HG03064 (cell line): ENCODE results near the gene CALD1.

Experiments
- ATAC-seq: cut with Tn5 transposase; IDR thresholded peaks from one replicate; pipeline ENCODE4 v1.9.1; 2021; ENCODE audit warnings: low read depth; ENCODE audit not compliant: unreplicated experiment

The CALD1 gene

DNA sequence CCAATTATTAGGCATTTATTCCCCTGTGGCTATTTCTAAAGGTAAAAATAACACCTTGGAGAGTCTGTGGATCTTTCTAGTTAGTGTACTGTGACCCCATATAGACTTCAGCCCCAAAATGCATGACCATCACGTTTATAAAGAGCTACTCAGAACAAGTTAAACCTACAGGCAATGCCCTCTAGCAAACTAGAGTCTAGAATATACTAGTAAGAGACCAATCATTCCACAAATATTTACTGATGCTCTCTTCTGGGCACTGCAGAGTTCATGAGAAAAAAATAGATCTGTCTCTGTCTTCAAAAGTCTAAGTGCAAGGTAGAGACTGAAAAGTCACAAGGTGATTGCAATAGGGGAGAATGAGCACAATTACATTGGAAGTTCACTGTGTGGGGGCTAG lies 20.5 kb upstream of the CALD1 start:
- no peak for ATAC-seq

GRCh38 chr7:134761266-134761665 lies 18.2 kb upstream of the CALD1 start:
- no peak for ATAC-seq

DNA sequence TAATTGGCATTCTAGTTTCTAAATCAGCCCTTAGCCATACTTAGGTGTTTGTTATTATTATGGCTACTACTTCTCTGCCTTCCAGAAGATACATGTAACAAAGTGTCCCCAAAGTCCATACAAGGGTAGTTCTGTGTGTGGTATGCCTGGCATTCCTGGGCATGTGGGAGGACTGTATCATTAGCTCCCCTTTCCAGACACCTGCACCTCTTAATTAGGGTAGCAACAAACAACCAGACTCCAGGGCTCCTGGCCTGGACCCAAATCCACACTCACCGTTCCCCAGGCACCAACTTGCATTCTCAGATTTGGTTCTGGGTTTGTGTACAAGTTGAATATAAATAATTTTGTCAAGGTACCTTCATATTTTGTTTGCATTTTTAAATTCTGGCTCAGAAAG lies 15.5 kb upstream of the CALD1 start:
- no peak for ATAC-seq

- no peak for ATAC-seq
Observed at GRCh38 chr7:134764365-134764764, 15.1 kb upstream of the CALD1 start.

DNA sequence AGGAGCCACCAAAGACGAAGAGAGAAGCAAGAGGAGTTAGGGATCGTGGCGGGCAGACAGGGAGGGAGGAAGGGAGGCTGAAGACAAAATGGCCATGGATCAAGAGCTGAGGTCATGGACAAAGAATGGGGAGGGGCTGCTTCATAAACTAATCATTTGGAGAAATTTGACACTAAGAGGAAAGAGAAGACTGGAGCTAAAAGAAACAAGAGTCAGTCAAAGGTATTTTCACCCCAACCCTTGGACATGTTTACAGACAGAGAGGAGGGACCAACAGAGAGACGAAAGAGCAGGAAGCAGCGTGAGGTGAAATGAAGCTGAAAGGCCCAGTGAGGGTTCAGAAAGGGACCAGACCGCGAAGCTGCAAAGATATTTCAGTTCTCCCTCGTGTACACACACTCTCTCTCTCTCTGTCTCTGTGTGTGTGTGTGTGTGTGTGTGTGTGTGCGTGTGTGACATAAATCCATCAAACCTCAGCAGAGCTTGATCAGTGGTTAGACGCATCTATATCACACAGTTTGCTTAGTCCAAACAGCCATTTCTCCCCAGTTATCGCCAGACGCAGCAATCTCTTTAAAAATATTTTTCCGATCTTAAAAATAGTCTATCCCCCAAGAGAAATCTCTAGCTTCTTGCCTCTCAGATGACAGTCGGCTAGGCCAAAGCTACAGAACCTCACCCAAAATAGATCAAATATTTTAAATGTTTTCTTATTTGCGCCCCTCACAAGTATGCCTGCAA lies 12.5 kb upstream of the CALD1 start:
- ATAC-seq, result peak; percentile 91

DNA sequence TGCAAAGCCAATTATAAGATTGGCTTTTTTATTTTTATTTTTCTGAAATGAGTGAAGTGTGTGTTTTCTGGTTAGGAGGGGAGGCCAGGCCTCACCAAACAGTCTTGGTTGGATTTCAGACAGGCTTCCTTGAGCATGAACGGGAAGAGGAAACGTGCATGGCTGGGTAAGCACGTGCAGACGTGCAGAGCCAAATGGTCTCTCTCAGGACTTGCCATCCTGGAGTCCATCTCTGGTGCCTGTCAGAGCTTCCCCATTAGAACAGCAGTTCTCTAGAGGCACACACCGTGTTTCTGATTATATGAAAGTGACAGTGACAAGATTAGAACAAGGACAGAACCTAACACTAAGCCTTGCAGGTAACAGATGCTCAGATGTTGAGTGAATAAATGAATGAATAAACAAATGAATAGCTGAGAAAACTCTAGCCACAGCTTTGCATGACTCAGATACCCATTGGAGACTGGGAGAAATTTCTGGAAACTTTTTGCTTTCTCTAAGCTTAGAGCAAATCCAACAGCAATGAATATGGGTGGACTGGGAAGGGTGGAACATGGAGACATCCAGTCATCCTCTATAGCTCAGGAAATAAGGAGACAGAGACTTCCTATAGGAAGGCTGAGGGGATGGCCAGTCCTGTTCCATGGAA lies 11.8 kb upstream of the CALD1 start:
- peak; percentile 30 for ATAC-seq

DNA sequence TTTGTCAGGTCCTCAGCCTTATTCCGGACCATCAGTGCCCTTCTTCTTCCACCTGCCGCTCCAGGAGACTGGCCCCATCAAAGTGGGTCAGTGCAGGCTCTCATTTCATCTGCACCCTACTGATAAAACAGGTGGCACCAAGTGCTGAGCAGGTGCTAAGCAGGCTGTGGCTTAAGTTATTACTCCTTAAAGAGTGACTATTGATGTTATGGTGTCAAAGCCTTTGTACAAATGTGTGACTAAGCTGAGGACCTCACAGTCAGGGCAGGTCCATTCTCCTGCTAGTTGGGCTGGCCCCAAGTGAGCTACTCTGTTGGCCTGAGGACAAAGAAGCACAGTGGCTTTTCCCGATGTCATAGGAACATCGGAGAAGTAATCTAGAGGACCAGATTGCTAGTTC lies 11.2 kb upstream of the CALD1 start:
- ATAC-seq, result no peak

DNA sequence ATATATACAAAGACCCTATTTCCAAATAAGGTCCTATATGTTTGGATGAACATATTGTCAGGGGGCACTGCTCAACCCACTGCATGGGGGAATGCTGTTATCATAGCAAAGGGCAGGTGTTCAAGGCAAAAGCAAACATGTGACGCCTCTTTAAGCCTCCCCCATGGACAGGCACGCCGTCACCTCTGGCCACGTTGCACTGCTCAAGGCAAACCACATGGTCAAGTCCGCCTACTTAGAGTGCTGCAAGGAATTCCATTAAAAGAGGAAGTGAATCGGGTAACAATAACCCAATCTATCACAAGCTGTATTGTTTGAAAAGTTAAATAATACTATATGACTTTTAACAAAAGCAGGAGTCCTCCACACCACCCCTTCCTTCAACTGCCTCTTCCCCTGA lies 8.8 kb upstream of the CALD1 start:
- no peak for ATAC-seq

- no peak for ATAC-seq
Observed at GRCh38 chr7:134771111-134771510, 8.3 kb upstream of the CALD1 start.

DNA sequence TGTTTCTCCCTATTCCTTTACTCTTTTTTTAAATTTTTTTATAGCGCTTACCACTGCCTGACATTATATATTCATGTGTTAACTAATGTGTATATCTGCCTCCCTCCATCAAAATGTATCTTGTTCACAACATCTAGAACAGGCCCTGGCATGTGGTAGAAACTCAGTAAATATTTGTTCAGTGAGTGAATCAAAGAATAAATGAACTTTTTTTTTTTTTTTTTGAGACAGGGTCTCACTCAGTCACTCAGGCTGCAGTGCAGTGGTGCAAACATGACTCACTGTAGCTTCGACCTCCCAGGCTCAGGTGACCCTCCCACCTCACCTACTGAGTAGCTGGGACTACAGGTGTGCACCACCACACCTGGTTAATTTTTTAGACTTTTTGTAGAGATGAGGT lies 7.5 kb upstream of the CALD1 start:
- no peak for ATAC-seq

- no peak for ATAC-seq
Observed at GRCh38 chr7:134772401-134772800, 7.0 kb upstream of the CALD1 start.

DNA sequence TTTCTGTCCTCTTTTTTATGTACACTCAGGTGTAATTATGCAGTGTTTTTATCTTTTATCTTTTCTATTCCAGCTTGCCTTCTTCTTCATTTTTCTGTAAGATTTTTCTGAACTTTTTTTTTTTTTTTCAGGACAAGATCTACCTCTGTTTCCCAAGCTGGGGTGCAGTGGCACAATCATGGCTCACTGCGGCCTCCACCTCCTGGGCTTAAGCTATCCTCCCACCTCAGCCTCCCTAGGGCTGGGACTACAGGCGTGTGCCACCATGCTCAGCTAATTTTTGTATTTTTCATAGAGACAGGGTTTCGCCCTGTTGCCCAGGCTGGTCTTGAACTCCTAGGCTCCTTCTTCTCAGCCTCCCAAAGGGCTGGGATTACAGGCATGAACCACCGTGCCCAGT lies 6.3 kb upstream of the CALD1 start:
- no peak for ATAC-seq

GRCh38 chr7:134774119-134774518 lies 5.3 kb upstream of the CALD1 start:
- no peak for ATAC-seq

DNA sequence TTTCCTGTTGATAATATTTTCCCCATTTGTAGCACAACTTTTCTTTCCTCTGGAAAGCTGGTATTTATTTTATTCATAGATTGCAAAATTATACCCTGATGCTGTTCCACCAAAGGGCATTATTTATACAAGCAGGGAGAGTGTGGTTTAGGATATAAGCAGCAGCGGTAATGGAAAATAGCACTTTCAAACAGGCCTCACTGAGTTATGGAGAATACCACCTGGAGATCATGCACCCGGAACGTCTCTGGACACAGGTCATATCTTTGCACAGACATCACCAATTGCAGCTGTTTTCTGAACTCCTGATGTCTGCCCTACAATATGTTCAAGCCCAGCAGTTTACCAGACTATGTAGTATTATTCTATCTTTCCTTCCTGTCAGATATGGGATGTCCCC lies 2.0 kb upstream of the CALD1 start:
- ATAC-seq, result no peak

GRCh38 chr7:134777908-134778580 lies 1.4 kb upstream of the CALD1 start:
- no peak for ATAC-seq

GRCh38 chr7:134779741-134780065 lies 269 bp downstream of the CALD1 start:
- no peak for ATAC-seq

GRCh38 chr7:134780166-134780828 lies 863 bp downstream of the CALD1 start:
- no peak for ATAC-seq

GRCh38 chr7:134781171-134781570 lies 1.7 kb downstream of the CALD1 start:
- ATAC-seq, result no peak

DNA sequence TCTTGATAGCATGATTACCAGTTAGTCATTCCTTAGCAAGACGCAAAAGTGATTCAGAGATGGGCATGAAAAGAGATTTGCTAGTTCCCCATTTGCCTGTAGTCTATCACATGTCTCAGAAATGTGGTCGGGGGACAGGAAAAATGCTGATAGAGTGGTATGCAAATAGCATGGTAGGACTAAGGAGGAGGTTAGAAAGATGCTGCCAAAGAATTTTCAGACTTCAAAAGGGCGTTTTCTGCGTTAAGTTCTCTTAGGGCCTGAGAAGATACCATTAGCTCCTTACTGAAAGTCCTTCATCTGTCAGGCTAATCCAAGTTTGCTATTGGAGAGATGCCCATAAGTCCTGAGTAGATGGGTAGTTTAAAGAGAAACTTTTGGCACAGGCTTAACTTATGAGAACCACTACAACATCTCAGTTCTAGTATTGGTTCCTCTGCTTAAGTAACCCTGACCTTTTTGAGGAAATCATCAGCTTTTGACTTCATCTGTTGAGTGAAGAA lies 2.7 kb downstream of the CALD1 start:
- ATAC-seq, result no peak

DNA sequence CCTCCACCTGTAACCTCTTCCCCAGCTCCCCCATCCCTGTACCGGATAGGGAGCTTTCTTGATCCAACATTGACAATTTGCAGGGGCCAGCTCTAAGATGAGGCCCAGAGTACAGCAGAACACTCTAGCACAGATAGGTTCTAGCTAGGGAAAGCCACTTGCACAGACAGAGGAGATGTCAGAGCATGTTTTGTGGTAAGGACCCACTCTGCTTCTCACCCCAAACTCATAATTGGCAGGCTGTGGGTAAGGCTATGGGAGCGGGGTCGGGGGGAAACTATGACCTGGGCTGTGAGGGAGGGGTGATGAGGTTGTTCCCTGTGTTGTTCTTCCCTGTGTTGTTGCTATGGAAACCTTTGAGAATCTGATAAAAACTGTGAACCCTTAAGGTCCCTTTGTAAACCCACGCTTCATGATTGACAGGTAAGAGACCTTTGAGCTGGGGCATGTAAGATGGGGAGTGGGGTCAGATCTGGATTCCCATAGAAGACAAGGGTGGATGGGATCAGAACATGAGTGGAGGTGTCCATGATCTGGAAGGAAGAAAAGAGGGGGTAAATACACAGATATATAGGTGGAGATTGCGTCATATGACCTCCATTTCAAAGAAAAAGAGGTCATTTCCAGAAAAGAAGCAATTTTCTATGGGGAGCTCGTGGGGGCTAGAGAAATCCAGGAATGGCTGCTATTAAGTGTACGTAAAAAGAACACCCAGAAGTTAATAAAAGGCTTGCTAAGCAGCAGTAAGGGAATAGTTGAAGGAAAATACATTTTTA lies 4.0 kb downstream of the CALD1 start:
- ATAC-seq, result no peak
